Neuronal stem cell (in vitro differentiated cells): ENCODE measurements around the gene PDE4B.

ENCODE experiments used
- DNase-seq: peaks from one replicate; pipeline ENCODE4 v3.0.0-alpha.2; 2013; ENCODE audit warnings: low spot score
- H2AFZ ChIP-seq: one replicate; pipeline ENCODE4 v1.6.1; 2013; ENCODE audit warnings: mild to moderate bottlenecking, low read length, inconsistent platforms
- H2AK5ac ChIP-seq: 2 replicates; pipeline ENCODE4 v1.6.1; 2013; ENCODE audit warnings: low read depth, mild to moderate bottlenecking, inconsistent platforms, low read length, moderate library complexity, mixed read lengths
- H2BK120ac ChIP-seq: 2 replicates; pipeline ENCODE4 v1.6.1; 2013; ENCODE audit warnings: low read depth, mild to moderate bottlenecking, inconsistent platforms, low read length, moderate library complexity, mixed read lengths
- H2BK12ac ChIP-seq: one replicate; pipeline ENCODE4 v1.6.1; 2013; ENCODE audit warnings: low read length, inconsistent platforms
- H2BK15ac ChIP-seq: 2 replicates; pipeline ENCODE4 v1.6.1; 2013; ENCODE audit warnings: mild to moderate bottlenecking, low read length, inconsistent platforms, mixed read lengths
- H2BK5ac ChIP-seq: one replicate; pipeline ENCODE4 v1.6.1; 2013; ENCODE audit warnings: inconsistent platforms, mild to moderate bottlenecking, low read length, moderate library complexity
- H3K14ac ChIP-seq: one replicate; pipeline ENCODE4 v1.6.1; 2013; ENCODE audit warnings: low read length, inconsistent platforms
- H3K18ac ChIP-seq: 2 replicates; pipeline ENCODE4 v1.6.1; 2013; ENCODE audit warnings: low read length, inconsistent platforms
- H3K23ac ChIP-seq: 2 replicates; pipeline ENCODE4 v1.6.1; 2013; ENCODE audit warnings: low read depth, mild to moderate bottlenecking, mixed read lengths, low read length, inconsistent platforms; ENCODE audit not compliant: poor library complexity
- H3K27ac ChIP-seq: replicated peaks from 3 replicates; pipeline ENCODE4 v1.5.1; 2013; ENCODE audit warnings: low read length, inconsistent platforms
- H3K27me3 ChIP-seq, 3 experiments: 2 replicates each; pipeline ENCODE4 v1.6.1; 2013; ENCODE audit warnings: low read length in 3 of 3, mild to moderate bottlenecking in 2 of 3, inconsistent platforms in 1 of 3, low read depth in 1 of 3, mixed read lengths in 1 of 3, moderate library complexity in 1 of 3; ENCODE audit not compliant: control insufficient read depth in 3 of 3, insufficient read depth in 3 of 3
- H3K36me3 ChIP-seq, 2 donors: replicated peaks in 1 of 2; 2 replicates each; pipeline ENCODE4 v1.6.1; 2013; ENCODE audit warnings: low read length in 2 of 2; ENCODE audit not compliant: control insufficient read depth in 2 of 2, insufficient read depth in 2 of 2
- H3K4ac ChIP-seq: 2 replicates; pipeline ENCODE4 v1.6.1; 2013; ENCODE audit warnings: inconsistent platforms, mild to moderate bottlenecking, low read length, moderate library complexity
- H3K4me1 ChIP-seq, 2 donors: 1 replicate in 1 of 2; 2 replicates in 1 of 2; pipeline ENCODE4 v1.6.1; 2013; ENCODE audit warnings: low read length in 2 of 2, low read depth in 1 of 2; ENCODE audit not compliant: control insufficient read depth in 2 of 2, insufficient read depth in 1 of 2
- H3K4me2 ChIP-seq: one replicate; pipeline ENCODE4 v1.6.1; 2013; ENCODE audit warnings: mild to moderate bottlenecking, low read length, inconsistent platforms; ENCODE audit not compliant: insufficient read depth, poor library complexity, severe bottlenecking
- H3K4me3 ChIP-seq, 2 donors: 2 replicates each; pipeline ENCODE4 v1.5.1; 2013; ENCODE audit warnings: low read length in 2 of 2, mild to moderate bottlenecking in 2 of 2, inconsistent platforms in 1 of 2, moderate library complexity in 1 of 2
- H3K79me1 ChIP-seq: one replicate; pipeline ENCODE4 v1.6.1; 2013; ENCODE audit warnings: low read depth, mild to moderate bottlenecking, inconsistent platforms, low read length, moderate library complexity
- H3K9ac ChIP-seq: one replicate; pipeline ENCODE4 v1.6.1; 2013; ENCODE audit warnings: mild to moderate bottlenecking, low read depth, low read length, inconsistent platforms; ENCODE audit not compliant: poor library complexity
- H3K9me3 ChIP-seq, 2 donors: replicated peaks in 1 of 2; 2 replicates each; pipeline versions ENCODE3 to v1.6.1; 2013; ENCODE audit warnings: low read length in 2 of 2, mild to moderate bottlenecking in 2 of 2, inconsistent platforms in 1 of 2, low read depth in 1 of 2, mixed read lengths in 1 of 2, moderate library complexity in 1 of 2; ENCODE audit not compliant: control insufficient read depth in 2 of 2, insufficient read depth in 1 of 2
- H4K8ac ChIP-seq: one replicate; pipeline ENCODE4 v1.6.1; 2013; ENCODE audit warnings: low read depth, mild to moderate bottlenecking, inconsistent platforms, low read length, moderate library complexity
- H4K91ac ChIP-seq: one replicate; pipeline ENCODE4 v1.6.1; 2013; ENCODE audit warnings: low read length, low read depth, mild to moderate bottlenecking, inconsistent platforms; ENCODE audit not compliant: poor library complexity
- WGBS, 2 donors: extraction: QIAGEN DNeasy Blood & Tissue Kit; methylation state at CpG; one replicate each; pipeline ENCODE4 v1.1.7; 2013; ENCODE audit warnings: missing lambda C conversion rate in 2 of 2, mixed read lengths in 1 of 2; ENCODE audit not compliant: insufficient read length in 2 of 2, insufficient replicate concordance in 1 of 2; ENCODE audit errors: extremely low coverage in 2 of 2; 5-methylcytosine and 5-hydroxymethylcytosine counted together

The PDE4B gene

DNA sequence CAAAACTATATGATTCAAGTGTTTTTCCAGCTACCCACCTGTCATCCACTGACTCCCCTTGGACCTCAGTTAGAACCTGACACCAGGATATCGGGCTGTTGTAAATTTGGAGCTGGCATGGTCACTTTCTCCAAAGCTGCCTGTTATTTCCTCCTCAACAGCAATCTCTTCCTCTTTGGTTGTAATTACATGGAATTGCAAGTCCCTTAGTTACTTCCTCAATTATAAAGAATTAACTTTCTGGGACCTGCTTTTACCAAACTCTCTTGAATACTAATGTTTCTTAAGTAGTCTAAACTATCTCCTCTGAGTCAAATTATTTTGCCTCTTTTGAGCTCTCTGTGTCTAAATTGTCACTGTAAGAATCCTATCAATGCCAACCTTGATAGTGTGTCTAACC lies 590.9 kb downstream of the PDE4B start:
- no peaks in the 10 kb centered on the region for H3K27me3 ChIP-seq
- H2BK15ac ChIP-seq, result no peak overlapping the region
- H2AFZ ChIP-seq, result no peak overlapping the region
- no peak for DNase-seq
- WGBS, 2 donors, result no CpG with 5 or more reads among the region's 1 CpG
- H3K14ac ChIP-seq, result no peak overlapping the region
- no peak overlapping the region for H3K27ac ChIP-seq
- H3K4me2 ChIP-seq, result no peak overlapping the region
- no peak overlapping the region for H3K4ac ChIP-seq
- H3K9ac ChIP-seq, result no peak overlapping the region
- no peak overlapping the region for H2BK12ac ChIP-seq
- H2BK5ac ChIP-seq, result no peak overlapping the region
- H3K9me3 ChIP-seq, result peaks cover 13 to 34% of the 10 kb centered on the region in 2 donors
- H3K4me1 ChIP-seq, result no peaks in the 10 kb centered on the region
- H3K23ac ChIP-seq, result no peak overlapping the region
- H4K91ac ChIP-seq, result no peak overlapping the region
- no peaks in the 10 kb centered on the region for H3K79me1 ChIP-seq
- no peak overlapping the region for H4K8ac ChIP-seq
- H3K36me3 ChIP-seq, result no peaks in the 10 kb centered on the region
- H3K18ac ChIP-seq, result no peak overlapping the region
- H2BK120ac ChIP-seq, result no peak overlapping the region
- no peak overlapping the region for H3K4me3 ChIP-seq
- H2AK5ac ChIP-seq, result no peak overlapping the region

DNA sequence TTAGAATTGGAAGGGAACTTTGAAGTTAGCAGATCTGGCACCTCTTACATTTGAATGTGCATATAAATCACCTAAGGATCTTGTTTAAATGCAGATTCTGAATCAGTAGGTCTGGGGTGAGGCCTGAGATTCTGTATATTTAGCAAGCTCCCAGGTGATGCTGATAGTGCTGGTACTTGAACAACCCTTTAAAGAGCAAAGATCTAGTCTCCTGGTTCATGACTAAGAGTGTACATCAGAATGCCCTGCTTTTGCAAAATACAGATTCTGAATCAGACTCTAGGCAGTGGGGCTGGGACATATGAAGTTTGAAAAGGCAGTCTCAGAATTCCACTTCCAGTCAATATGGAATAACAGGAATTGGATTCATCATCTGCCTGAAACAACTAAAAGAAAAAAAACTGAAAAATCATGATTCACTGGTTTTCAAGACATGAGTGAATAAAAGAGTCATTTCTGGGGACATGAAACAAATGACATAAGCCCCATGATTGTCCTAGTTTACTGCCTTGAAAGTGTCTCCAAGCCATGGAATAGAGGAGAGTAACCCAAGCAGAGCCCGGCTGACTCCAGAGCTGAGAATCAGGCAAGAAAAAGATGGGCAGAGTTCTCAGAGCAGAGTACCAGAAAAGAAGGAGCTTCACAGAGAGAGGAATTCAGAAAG lies 591.7 kb downstream of the PDE4B start:
- peaks cover 13 to 34% of the 10 kb centered on the region in 2 donors for H3K9me3 ChIP-seq
- no peak overlapping the region for H3K4me3 ChIP-seq
- H2BK12ac ChIP-seq, result no peak overlapping the region
- DNase-seq, result no peak
- no peak overlapping the region for H2BK5ac ChIP-seq
- H2BK15ac ChIP-seq, result no peak overlapping the region
- no peak overlapping the region for H2BK120ac ChIP-seq
- no peaks in the 10 kb centered on the region for H3K27me3 ChIP-seq
- H3K27ac ChIP-seq, result no peak overlapping the region
- no peak overlapping the region for H3K4me2 ChIP-seq
- H3K23ac ChIP-seq, result no peak overlapping the region
- H3K18ac ChIP-seq, result no peak overlapping the region
- no peak overlapping the region for H4K8ac ChIP-seq
- H3K9ac ChIP-seq, result no peak overlapping the region
- no peak overlapping the region for H2AFZ ChIP-seq
- no CpG with 5 or more reads among the region's 1 CpG for WGBS, 2 donors
- H2AK5ac ChIP-seq, result no peak overlapping the region
- no peaks in the 10 kb centered on the region for H3K79me1 ChIP-seq
- no peak overlapping the region for H3K4ac ChIP-seq
- H4K91ac ChIP-seq, result no peak overlapping the region
- H3K4me1 ChIP-seq, result no peaks in the 10 kb centered on the region
- no peaks in the 10 kb centered on the region for H3K36me3 ChIP-seq
- H3K14ac ChIP-seq, result no peak overlapping the region

- Histone ChIP-seq H2BK15ac (no peak overlapping the region), H2AFZ (no peak overlapping the region), H3K4ac (no peak overlapping the region), H3K4me3 (no peak overlapping the region), H4K8ac (no peak overlapping the region), H3K27me3 (no peaks in the 10 kb centered on the region), H3K36me3 (no peaks in the 10 kb centered on the region), H2BK12ac (no peak overlapping the region), H3K4me2 (no peak overlapping the region), H3K14ac (no peak overlapping the region), H2BK120ac (no peak overlapping the region), H3K23ac (no peak overlapping the region), H4K91ac (no peak overlapping the region), H2BK5ac (no peak overlapping the region), H3K9me3 (peaks cover 16 to 42% of the 10 kb centered on the region in 2 donors), H3K27ac (no peak overlapping the region), H2AK5ac (no peak overlapping the region), H3K18ac (no peak overlapping the region), H3K79me1 (no peaks in the 10 kb centered on the region), H3K9ac (no peak overlapping the region), H3K4me1 (no peaks in the 10 kb centered on the region)
- WGBS, 2 donors, result no CpG with 5 or more reads among the region's 1 CpG
- DNase-seq, result no peak
These were observed 594.0 kb downstream of the PDE4B start for GRCh38 chr1:66386712-66387111.

- H3K14ac ChIP-seq, result no peak overlapping the region
- no peak overlapping the region for H2AK5ac ChIP-seq
- H3K4me3 ChIP-seq, result no peak overlapping the region
- H3K79me1 ChIP-seq, result no peaks in the 10 kb centered on the region
- H4K8ac ChIP-seq, result no peak overlapping the region
- no peak overlapping the region for H3K18ac ChIP-seq
- no peak overlapping the region for H2AFZ ChIP-seq
- H3K4me1 ChIP-seq, result no peaks in the 10 kb centered on the region
- H2BK120ac ChIP-seq, result no peak overlapping the region
- H3K36me3 ChIP-seq, result no peaks in the 10 kb centered on the region
- H2BK15ac ChIP-seq, result no peak overlapping the region
- no CpG with 5 or more reads among the region's 2 CpGs for WGBS, 2 donors
- no peak overlapping the region for H3K4me2 ChIP-seq
- H3K27me3 ChIP-seq, result no peaks in the 10 kb centered on the region
- H2BK5ac ChIP-seq, result no peak overlapping the region
- no peak overlapping the region for H2BK12ac ChIP-seq
- no peak overlapping the region for H3K9ac ChIP-seq
- H3K23ac ChIP-seq, result no peak overlapping the region
- H3K9me3 ChIP-seq, result peaks cover 9 to 27% of the 10 kb centered on the region in 2 donors
- no peak overlapping the region for H4K91ac ChIP-seq
- H3K4ac ChIP-seq, result no peak overlapping the region
- no peak overlapping the region for H3K27ac ChIP-seq
- no peak for DNase-seq
These were observed 596.2 kb downstream of the PDE4B start for GRCh38 chr1:66388913-66389312.
